Measurements from ENCODE around the gene C2CD5. TPM values are rescaled to one million over a fixed set of nuclear protein-coding genes. Genes with fewer than 3 reads are reported as not detected.
"Not testable (repeated sequence)": the region's sequence is repeated elsewhere in the genome, so short reads cannot be mapped to it uniquely, and the experiment has no call there.

Gene C2CD5
- polyA plus RNA-seq, 1 of the 3 experiments (the other 2 are of a cell fraction), result 9.2 TPM

DNA sequence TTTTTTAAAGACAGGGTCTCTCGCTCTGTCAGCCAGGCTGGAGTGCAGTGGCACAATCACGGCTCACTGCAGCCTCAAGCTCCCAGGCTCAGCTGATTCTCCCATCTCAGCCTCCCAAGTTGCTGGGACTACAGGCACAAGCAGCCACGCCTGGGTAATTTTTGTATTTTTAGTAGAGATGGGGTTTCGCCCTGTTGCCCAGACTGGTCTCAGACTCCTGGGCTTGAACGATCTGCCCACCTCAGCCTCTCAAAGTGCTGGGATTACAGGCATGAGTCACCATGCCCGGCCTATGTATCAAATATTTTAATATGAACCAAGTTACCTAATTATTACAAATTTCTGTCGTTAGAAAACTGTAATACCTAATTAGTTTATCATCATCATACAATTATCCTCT is 63.5 kb downstream of the C2CD5 start:
- DNase-seq; H3K9me3 ChIP-seq; H3K9me2 ChIP-seq; H2AFZ ChIP-seq (ENCODE audit: low read depth); H3K79me2 ChIP-seq (ENCODE audit: insufficient read depth); POLR2A ChIA-PET; H3K4me1 ChIP-seq (ENCODE audit: control insufficient read depth in 1 of 2, insufficient read depth in 2 of 2, low read depth in 1 of 2, low read length in 1 of 2); H3F3A ChIP-seq (replicated peaks; ENCODE audit: insufficient read depth); H3K9ac ChIP-seq; H3K4me3 ChIP-seq (ENCODE audit: low read depth in 2 of 2, low read length in 1 of 2); H3K27ac ChIP-seq (ENCODE audit: low read depth in 2 of 2, low read length in 1 of 2); H4K20me1 ChIP-seq (ENCODE audit: insufficient read depth); H3K27me3 ChIP-seq (ENCODE audit: insufficient read depth); H3K4me2 ChIP-seq: not testable (repeated sequence)
- CTCF ChIA-PET, result interaction anchor here (0.8 kb wide), 1 partner anchor 21 kb away, joined by 3 read pairs; no protein-coding TSS in a partner anchor
- 0 out of 2 replicates have a peak, but pooled peaks have one; percentile 3 for TF ChIP-seq FOSL2 (IDR thresholded peaks at IDR 0.05; ENCODE audit: borderline replicate concordance, low read depth)
- 82% methylated on average over 7 of the region's 7 CpGs for WGBS (ENCODE audit: low lambda C conversion rate)
- H3K36me3 ChIP-seq (replicated peaks in 1 of 2; ENCODE audit: control insufficient read depth in 1 of 2, insufficient read depth in 2 of 2, low read length in 1 of 2), result peaks cover 25 to 26% of the 10 kb centered on the region in 2 experiments

GRCh38 chr12:22480016-22480415 is 64.3 kb downstream of the C2CD5 start:
- no peak overlapping the region for H3K27ac ChIP-seq (ENCODE audit: low read depth in 2 of 2, low read length in 1 of 2)
- H3K4me2 ChIP-seq, result no peak overlapping the region
- TF ChIP-seq ELF1 (IDR thresholded peaks at IDR 0.05) (no peak), FOXM1 (IDR thresholded peaks at IDR 0.05; ENCODE audit: low read depth) (no peak), REST (IDR thresholded peaks at IDR 0.05; ENCODE audit: low read depth, low read length) (no peak), NFIC (IDR thresholded peaks at IDR 0.05; ENCODE audit: borderline replicate concordance) (no peak), FOXJ3 (CRISPR knock-in tag; IDR thresholded peaks at IDR 0.05) (no peak), RAD21 (IDR thresholded peaks at IDR 0.05; ENCODE audit: low read length) (no peak), IRF3 (IDR thresholded peaks at IDR 0.05; ENCODE audit: low read depth, low read length) (no peak), JUND (IDR thresholded peaks at IDR 0.05) (no peak), ZBTB33 (IDR thresholded peaks at IDR 0.05; ENCODE audit: borderline replicate concordance, low read depth) (no peak), SIN3A (IDR thresholded peaks at IDR 0.05; ENCODE audit: borderline replicate concordance, low read depth, low read length) (no peak), POLR2AphosphoS5 (IDR thresholded peaks at IDR 0.05; ENCODE audit: low read depth, low read length) (no peak), RCOR1 (IDR thresholded peaks at IDR 0.05; ENCODE audit: low read length) (no peak)
- H3K4me1 ChIP-seq (ENCODE audit: control insufficient read depth in 1 of 2, insufficient read depth in 2 of 2, low read depth in 1 of 2, low read length in 1 of 2), result no peaks in the 10 kb centered on the region
- H3F3A ChIP-seq (replicated peaks; ENCODE audit: insufficient read depth), result peaks cover 4% of the 10 kb centered on the region
- no peak overlapping the region for H3K9ac ChIP-seq
- WGBS (ENCODE audit: low lambda C conversion rate), result 77% methylated on average over 3 of the region's 3 CpGs
- DNase-seq, result no peak
- no peaks in the 10 kb centered on the region for H4K20me1 ChIP-seq (ENCODE audit: insufficient read depth)
- no peak overlapping the region for H2AFZ ChIP-seq (ENCODE audit: low read depth)
- H3K79me2 ChIP-seq (ENCODE audit: insufficient read depth), result no peaks in the 10 kb centered on the region
- no peak overlapping the region for H3K4me3 ChIP-seq (ENCODE audit: low read depth in 2 of 2, low read length in 1 of 2)
- ChIA-PET POLR2A (no interaction called here), CTCF (interaction anchor here (0.8 kb wide), 1 partner anchor 20 kb away, joined by 3 read pairs; no protein-coding TSS in a partner anchor)
- H3K36me3 ChIP-seq (replicated peaks in 1 of 2; ENCODE audit: control insufficient read depth in 1 of 2, insufficient read depth in 2 of 2, low read length in 1 of 2), result peaks cover 26 to 28% of the 10 kb centered on the region in 2 experiments
- H3K27me3 ChIP-seq (ENCODE audit: insufficient read depth), result no peaks in the 10 kb centered on the region
- no peaks in the 10 kb centered on the region for H3K9me3 ChIP-seq
- H3K9me2 ChIP-seq, result no peaks in the 10 kb centered on the region

All from SK-N-SH (cell line).